H1 (cell line): Measurements from ENCODE around the gene EYA2. TPM values are rescaled to one million over a fixed set of nuclear protein-coding genes. Genes with fewer than 3 reads are reported as not detected.

ENCODE experiments used
- CTCF ChIA-PET: fragments of 300-600 bp; sonication (Branson Sonifier 250); formaldehyde crosslinking; loops from one replicate; lab custom pipeline; 2021; ENCODE audit not compliant: partially characterized antibody; lab: Charles Lee
- POLR2A ChIA-PET: fragments of 300-600 bp; sonication (Branson Sonifier 250); formaldehyde crosslinking; loops from one replicate; lab custom pipeline; 2021; ENCODE audit warnings: inconsistent platforms; ENCODE audit not compliant: partially characterized antibody; lab: Charles Lee
- DNase-seq, 2 experiments: peaks; one replicate each; pipeline versions ENCODE4 v3.0.0 to v3.0.0-alpha.2; 2010 to 2022; ENCODE audit warnings: low spot score in 2 of 2, low read depth in 1 of 2, mixed read lengths in 1 of 2
- FAIRE-seq: peaks from 2 replicates; lab custom pipeline; 2011; peaks lifted over from hg19 to GRCh38; lab: Jason Lieb, UNC
- H2AFZ ChIP-seq: 2 replicates; pipeline ENCODE4 v1.8.1; 2012; ENCODE audit warnings: low read length, inconsistent platforms
- H2AK5ac ChIP-seq: 2 replicates; pipeline ENCODE4 v1.6.1; 2013; ENCODE audit warnings: low read depth, low read length
- H2BK120ac ChIP-seq: replicated peaks from 2 replicates; pipeline ENCODE3; 2013; ENCODE audit warnings: low read depth, low read length, inconsistent platforms
- H2BK12ac ChIP-seq: 2 replicates; pipeline ENCODE4 v1.6.1; 2013; ENCODE audit warnings: low read depth, low read length
- H2BK15ac ChIP-seq: 2 replicates; pipeline ENCODE4 v1.6.1; 2013; ENCODE audit warnings: low read length
- H2BK20ac ChIP-seq: 2 replicates; pipeline ENCODE4 v1.6.1; 2013; ENCODE audit warnings: low read length
- H2BK5ac ChIP-seq: 2 replicates; pipeline ENCODE4 v1.6.1; 2013; ENCODE audit warnings: low read depth, low read length
- H3K14ac ChIP-seq: 2 replicates; pipeline ENCODE4 v1.6.1; 2013; ENCODE audit warnings: inconsistent platforms; ENCODE audit not compliant: insufficient read length
- H3K18ac ChIP-seq: 2 replicates; pipeline ENCODE4 v1.6.1; 2013; ENCODE audit warnings: low read length; ENCODE audit errors: extremely low read depth
- H3K23ac ChIP-seq: 2 replicates; pipeline ENCODE4 v1.6.1; 2013; ENCODE audit warnings: inconsistent platforms; ENCODE audit not compliant: insufficient read length
- H3K23me2 ChIP-seq: 2 replicates; pipeline ENCODE4 v1.6.1; 2013; ENCODE audit warnings: low read depth, low read length
- H3K27ac ChIP-seq: 2 replicates; pipeline ENCODE4 v1.6.1; 2011; ENCODE audit warnings: low read depth, low read length, inconsistent platforms
- H3K27me3 ChIP-seq, 4 experiments: replicated peaks in 1 of 4; 1 replicate in 1 of 4; 2 replicates in 3 of 4; pipeline versions ENCODE4 v1.6.1 to v1.8.1; 2011 to 2013; ENCODE audit warnings: low read length in 3 of 4, mild to moderate bottlenecking in 3 of 4, inconsistent platforms in 2 of 4, mixed read lengths in 2 of 4, moderate library complexity in 1 of 4; ENCODE audit not compliant: control insufficient read depth in 3 of 4, insufficient read depth in 3 of 4; ENCODE audit errors: extremely low read depth in 1 of 4
- H3K36me3 ChIP-seq, 4 experiments: 2 replicates each; pipeline versions ENCODE4 v1.6.1 to v1.8.1; 2011 to 2013; ENCODE audit warnings: mild to moderate bottlenecking in 4 of 4, low read length in 3 of 4, moderate library complexity in 2 of 4, control low read depth in 1 of 4, inconsistent platforms in 1 of 4; ENCODE audit not compliant: insufficient read depth in 4 of 4, control insufficient read depth in 2 of 4
- H3K4ac ChIP-seq: replicated peaks from 2 replicates; pipeline ENCODE3; 2013; ENCODE audit warnings: low read length, low read depth, mixed read lengths, inconsistent platforms; ENCODE audit not compliant: insufficient read length
- H3K4me1 ChIP-seq, 4 experiments: replicated peaks in 1 of 4; 1 replicate in 1 of 4; 2 replicates in 3 of 4; pipeline versions ENCODE4 v1.6.1 to v1.8.1; 2011 to 2013; ENCODE audit warnings: low read length in 3 of 4, inconsistent platforms in 2 of 4, mixed read lengths in 1 of 4; ENCODE audit not compliant: insufficient read depth in 4 of 4, control insufficient read depth in 3 of 4
- H3K4me2 ChIP-seq, 2 experiments: 2 replicates each; pipeline versions ENCODE4 v1.6.1 to v1.8.1; 2011 to 2013; ENCODE audit warnings: low read depth in 2 of 2, low read length in 2 of 2, control low read depth in 1 of 2, inconsistent platforms in 1 of 2, mild to moderate bottlenecking in 1 of 2; ENCODE audit not compliant: insufficient read depth in 1 of 2
- H3K4me3 ChIP-seq, 4 experiments: fragments of 200-600, 300-600 bp in 1 of 4; sonication (generic), shearing (Covaris generic), sonication (Bioruptor Twin) in 1 of 4; 2 replicates each; pipeline versions ENCODE4 v1.5.1 to v1.8.1; 2011 to 2016; ENCODE audit warnings: low read length in 4 of 4, low read depth in 3 of 4, control low read depth in 2 of 4, inconsistent platforms in 2 of 4, mild to moderate bottlenecking in 2 of 4, mixed read lengths in 1 of 4, moderate library complexity in 1 of 4; ENCODE audit not compliant: insufficient read depth in 2 of 4; ENCODE audit errors: extremely low read depth in 1 of 4
- H3K56ac ChIP-seq: replicated peaks from 2 replicates; pipeline ENCODE3; 2013; ENCODE audit warnings: low read depth, mild to moderate bottlenecking, mixed read lengths, low read length, inconsistent platforms; ENCODE audit not compliant: insufficient read length
- H3K79me1 ChIP-seq: 2 replicates; pipeline ENCODE4 v1.6.1; 2013; ENCODE audit warnings: low read depth, low read length, control low read depth
- H3K79me2 ChIP-seq, 2 experiments: 2 replicates each; pipeline versions ENCODE4 v1.6.1 to v1.8.1; 2012 to 2013; ENCODE audit warnings: low read length in 2 of 2, mild to moderate bottlenecking in 2 of 2, inconsistent platforms in 1 of 2; ENCODE audit not compliant: insufficient read depth in 2 of 2, control insufficient read depth in 1 of 2
- H3K9ac ChIP-seq, 4 experiments: replicated peaks in 1 of 4; 1 replicate in 1 of 4; 2 replicates in 3 of 4; pipeline versions ENCODE4 v1.6.1 to v1.8.1; 2011 to 2013; ENCODE audit warnings: low read depth in 3 of 4, low read length in 3 of 4, control low read depth in 2 of 4, mild to moderate bottlenecking in 2 of 4, moderate library complexity in 2 of 4, inconsistent platforms in 1 of 4; ENCODE audit errors: extremely low read depth in 1 of 4
- H3K9me3 ChIP-seq, 2 experiments: 2 replicates each; pipeline versions ENCODE4 v1.6.1 to v1.8.1; 2012 to 2013; ENCODE audit warnings: mild to moderate bottlenecking in 2 of 2, moderate library complexity in 2 of 2, control low read depth in 1 of 2, inconsistent platforms in 1 of 2, low read depth in 1 of 2, low read length in 1 of 2, mixed read lengths in 1 of 2; ENCODE audit not compliant: insufficient read depth in 2 of 2
- H4K20me1 ChIP-seq, 2 experiments: replicated peaks in 1 of 2; 2 replicates each; pipeline versions ENCODE3 to v1.8.1; 2011 to 2013; ENCODE audit warnings: inconsistent platforms in 2 of 2, low read length in 2 of 2, mild to moderate bottlenecking in 1 of 2; ENCODE audit not compliant: insufficient read depth in 2 of 2, control insufficient read depth in 1 of 2
- H4K5ac ChIP-seq: 2 replicates; pipeline ENCODE4 v1.6.1; 2013; ENCODE audit warnings: low read length, low read depth, mixed read lengths, inconsistent platforms; ENCODE audit not compliant: insufficient read length
- H4K8ac ChIP-seq: 2 replicates; pipeline ENCODE4 v1.8.0; 2013; ENCODE audit warnings: mild to moderate bottlenecking, moderate library complexity, low read length, inconsistent platforms; ENCODE audit not compliant: insufficient read depth; ENCODE audit errors: extremely low read depth
- H4K91ac ChIP-seq: replicated peaks from 2 replicates; pipeline ENCODE3; 2013; ENCODE audit warnings: low read length, mixed read lengths, inconsistent platforms; ENCODE audit not compliant: insufficient read length
- CHD2 ChIP-seq: IDR thresholded peaks from 2 replicates; pipeline ENCODE4 v1.6.1; 2012; ENCODE audit warnings: low read length, improper control_type of control experiment
- EGR1 ChIP-seq: IDR thresholded peaks from 2 replicates; pipeline ENCODE4 v1.6.1; 2011; ENCODE audit warnings: low read depth, low read length, borderline replicate concordance
- HDAC6 ChIP-seq: IDR thresholded peaks from one replicate; pipeline ENCODE4 v1.7.1; 2012; ENCODE audit warnings: low read depth, mild to moderate bottlenecking, inconsistent platforms, low read length, moderate library complexity
- KDM1A ChIP-seq: fragments of 200-600, 300-600 bp; sonication (generic); IDR thresholded peaks from 2 replicates; pipeline ENCODE4 v1.7.1; 2016; ENCODE audit warnings: mild to moderate bottlenecking, low read length, borderline replicate concordance
- NANOG ChIP-seq: IDR thresholded peaks from 2 replicates; pipeline ENCODE4 v1.6.1; 2011; ENCODE audit warnings: low read length, low read depth, mild to moderate bottlenecking, inconsistent platforms; ENCODE audit not compliant: insufficient read depth, poor library complexity, severe bottlenecking
- RAD21 ChIP-seq, 2 experiments: IDR thresholded peaks in 1 of 2; conservative IDR thresholded peaks in 1 of 2; 2 replicates each; pipeline ENCODE4 v1.6.1; 2011; ENCODE audit warnings: low read depth in 2 of 2, low read length in 2 of 2, improper control_type of control experiment in 1 of 2, inconsistent platforms in 1 of 2, mild to moderate bottlenecking in 1 of 2, moderate library complexity in 1 of 2
- SUZ12 ChIP-seq: fragments of 200-600 bp; sonication (generic); IDR thresholded peaks from 2 replicates; pipeline ENCODE4 v1.6.1; 2012; ENCODE audit warnings: mild to moderate bottlenecking, inconsistent platforms, low read length, moderate library complexity, mixed read lengths
- WGBS, 2 experiments: shearing (Covaris generic) in 1 of 2; methylation state at CpG; one replicate each; pipeline versions ENCODE4 v1.1.6 to v1.1.7; 2013 to 2015; ENCODE audit warnings: low lambda C conversion rate in 2 of 2, mixed read lengths in 2 of 2, inconsistent platforms in 1 of 2, low coverage in 1 of 2, missing lambda C conversion rate in 1 of 2; ENCODE audit not compliant: insufficient replicate concordance in 2 of 2, insufficient coverage in 1 of 2, insufficient read length in 1 of 2; ENCODE audit errors: extremely low coverage in 1 of 2, missing lambda C conversion rate in 1 of 2; 5-methylcytosine and 5-hydroxymethylcytosine counted together
- polyA plus RNA-seq, 7 experiments: library from polyadenylated mRNA; depleted of rRNA in 3 of 7; stranded (reverse) in 5 of 7; unstranded in 2 of 7; fragments of >200 nt in 5 of 7; fragments of 200-250 nt in 2 of 7; gene quantifications; 1 replicate in 5 of 7; 2 replicates in 1 of 7; 4 replicates in 1 of 7; pipeline versions ENCODE4 v1.2.1 to v1.2.3, GENCODE V29; 2011 to 2013; ENCODE audit warnings: missing spikeins in 2 of 7, mixed read lengths in 2 of 7
- total RNA-seq: library from RNA; stranded (reverse); fragmentation: NEBNext Ultra II Directional; extraction: Animal tissue kit (Norgen Biotek cat#: 25700); gene quantifications from 2 replicates; pipeline ENCODE4 v1.2.1, GENCODE V29; 2021
- TF ChIP-seq, protein P1 (sequence below): IDR thresholded peaks from 2 replicates; pipeline ENCODE4 v1.6.1; 2012; ENCODE audit warnings: inconsistent platforms

EYA2 gene
- total and polyA plus RNA-seq, 2 of the 8 experiments (the other 6 are each of a cell fraction or from before 2014, with no cell fraction given) = 1.6 to 1.7 TPM

- Histone ChIP-seq H3K23ac (no peak overlapping the region), H4K20me1 (peaks cover 4 to 10% of the 10 kb centered on the region in 2 experiments), H2BK12ac (no peak overlapping the region), H4K8ac (no peak overlapping the region), H3K36me3 (peaks cover 28 to 92% (median 68%) of the 10 kb centered on the region in 4 experiments), H3K4ac (no peak overlapping the region), H3K9me3 (no peaks in the 10 kb centered on the region), H3K27ac (no peak overlapping the region), H3K4me2 (no peak overlapping the region), H3K23me2 (no peaks in the 10 kb centered on the region), H2BK120ac (no peak overlapping the region), H4K5ac (no peak overlapping the region), H3K79me2 (peaks cover 3 to 35% of the 10 kb centered on the region in 2 experiments; a peak in 2 of 4 replicates), H3K4me1 (no peaks in the 10 kb centered on the region), H3K56ac (no peak overlapping the region), H2AK5ac (no peak overlapping the region), H3K79me1 (peaks cover 11% of the 10 kb centered on the region), H2AFZ (no peak overlapping the region), H4K91ac (no peak overlapping the region), H3K27me3 (no peaks in the 10 kb centered on the region), H3K14ac (no peak overlapping the region), H2BK5ac (no peak overlapping the region), H3K4me3 (no peak overlapping the region), H2BK20ac (no peak overlapping the region), H3K9ac (no peak overlapping the region), H3K18ac (no peak overlapping the region), H2BK15ac (no peak overlapping the region)
- WGBS, 2 experiments = 92% methylated on average over 7 of the region's 7 CpGs; no CpG with 5 or more reads in 1 of the 2 experiments
- DNase-seq = no peak
- CTCF ChIA-PET = interaction anchor here (0.9 to 1.8 kb wide), 4 partner anchors 9 to 56 kb away, joined by 3 to 5 read pairs (median 4); no protein-coding TSS in a partner anchor
- FAIRE-seq = no peak
- POLR2A ChIA-PET = interaction anchor here (0.9 to 1.7 kb wide), 3 partner anchors 9 to 139 kb away, joined by 3 to 6 read pairs (median 3); partner anchors contain the start of gene ZMYND8
- no peak for TF ChIP-seq HDAC6
- TF ChIP-seq EGR1 = no peak
- no peak for TF ChIP-seq SUZ12
- TF ChIP-seq CHD2 = no peak
- TF ChIP-seq, protein P1, sequence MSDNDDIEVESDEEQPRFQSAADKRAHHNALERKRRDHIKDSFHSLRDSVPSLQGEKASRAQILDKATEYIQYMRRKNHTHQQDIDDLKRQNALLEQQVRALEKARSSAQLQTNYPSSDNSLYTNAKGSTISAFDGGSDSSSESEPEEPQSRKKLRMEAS = no peak
- no peak for TF ChIP-seq KDM1A
- TF ChIP-seq NANOG = no peak
- TF ChIP-seq RAD21 (IDR thresholded peaks at IDR 0.05 in 1 of 2, conservative IDR thresholded peaks at IDR 0.05 in 1 of 2; ENCODE audit: low read depth in 2 of 2, low read length in 2 of 2) = no peak
Observed at GRCh38 chr20:47216819-47217410, 322.3 kb downstream of the EYA2 start.
